ENCODE data around the gene TNFRSF1A. TPM values are rescaled to one million over a fixed set of nuclear protein-coding genes. Genes with fewer than 3 reads are reported as not detected.

TNFRSF1A gene
- total RNA-seq, 1 donor, result 75.2 TPM

DNA sequence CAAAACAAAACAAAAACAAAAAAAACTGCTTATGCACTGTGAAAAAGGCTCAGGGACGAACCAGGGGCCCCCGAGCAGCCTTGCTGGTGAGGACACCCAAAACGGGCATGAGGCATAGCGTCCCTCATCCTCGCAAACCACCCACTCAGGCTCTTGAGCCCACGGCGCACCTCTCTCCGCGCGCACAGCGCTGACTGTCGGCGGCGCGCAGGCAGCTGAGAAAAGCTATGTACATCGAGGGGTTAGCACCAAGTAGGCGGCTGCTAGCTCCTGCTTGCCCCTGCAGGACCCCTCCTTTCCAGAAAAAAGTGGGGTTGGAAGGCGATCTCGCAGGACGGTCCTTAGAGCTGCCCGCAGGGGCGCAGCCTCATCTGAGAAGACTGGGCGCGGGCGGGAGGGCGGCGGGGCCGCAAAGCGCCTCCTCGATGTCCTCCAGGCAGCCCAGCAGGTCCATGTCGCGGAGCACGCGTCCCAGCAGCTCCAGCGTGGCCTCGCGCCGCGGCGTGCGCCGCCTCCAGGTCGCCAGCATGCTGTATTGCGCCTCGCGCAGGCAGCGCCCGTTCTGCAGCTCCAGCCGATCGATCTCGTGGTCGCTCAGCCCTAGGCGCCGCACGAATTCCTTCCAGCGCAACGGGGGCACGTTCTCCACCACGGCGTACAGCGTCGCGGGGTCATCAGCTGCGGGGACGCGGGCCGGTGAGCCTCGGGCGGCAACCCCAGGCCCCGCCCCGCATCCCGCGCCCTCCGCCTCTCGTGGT lies 12.8 kb downstream of the TNFRSF1A start:
- Histone ChIP-seq H3K4me3 (ENCODE audit: low read length) (no peak overlapping the region), H3K9me3 (ENCODE audit: low read depth, low read length) (no peaks in the 10 kb centered on the region), H3K27me3 (ENCODE audit: insufficient read depth, low read length) (no peaks in the 10 kb centered on the region), H3K4me1 (ENCODE audit: insufficient read depth, low read length) (peaks cover 73% of the 10 kb centered on the region)

- Histone ChIP-seq H3K4me3 (ENCODE audit: low read length) (no peak overlapping the region), H3K4me1 (ENCODE audit: insufficient read depth, low read length) (peaks cover 72% of the 10 kb centered on the region), H3K9me3 (ENCODE audit: low read depth, low read length) (no peaks in the 10 kb centered on the region), H3K27me3 (ENCODE audit: insufficient read depth, low read length) (no peaks in the 10 kb centered on the region)
Measured at GRCh38 chr12:6328045-6328779, 13.7 kb downstream of the TNFRSF1A start.

DNA sequence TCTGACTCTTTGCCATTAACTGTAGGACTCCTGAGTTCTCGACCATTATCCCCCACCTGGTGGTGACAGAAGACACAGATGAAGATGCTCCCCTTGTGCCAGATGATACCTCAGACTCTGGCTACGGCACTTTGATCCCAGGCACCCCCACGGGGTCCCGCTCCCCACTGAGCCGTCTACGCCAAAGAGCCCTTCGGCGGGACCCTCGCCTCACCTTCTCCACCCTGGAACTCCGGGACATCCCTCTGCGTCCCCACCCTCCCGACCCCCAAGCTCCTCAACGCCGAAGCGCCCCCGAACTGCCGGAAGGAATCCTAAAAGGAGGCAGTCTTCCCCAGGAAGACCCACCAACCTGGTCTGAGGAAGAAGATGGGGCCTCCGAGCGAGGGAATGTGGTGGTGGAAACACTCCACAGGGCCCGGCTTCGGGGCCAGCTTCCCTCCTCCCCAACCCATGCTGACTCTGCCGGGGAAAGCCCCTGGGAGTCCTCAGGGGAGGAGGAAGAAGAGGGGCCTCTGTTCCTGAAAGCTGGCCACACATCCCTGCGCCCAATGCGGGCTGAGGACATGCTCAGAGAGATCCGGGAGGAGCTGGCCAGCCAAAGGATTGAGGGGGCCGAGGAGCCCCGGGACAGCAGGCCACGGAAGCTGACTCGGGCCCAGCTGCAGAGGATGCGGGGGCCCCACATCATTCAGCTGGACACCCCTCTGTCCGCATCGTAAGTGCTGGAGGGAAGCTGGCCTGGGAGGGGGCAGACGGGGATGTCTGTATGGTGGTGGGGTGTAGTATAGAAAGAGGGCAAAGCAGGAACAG lies 14.4 kb downstream of the TNFRSF1A start:
- peaks cover 72% of the 10 kb centered on the region for H3K4me1 ChIP-seq (ENCODE audit: insufficient read depth, low read length)
- H3K4me3 ChIP-seq (ENCODE audit: low read length), result no peak overlapping the region
- no peaks in the 10 kb centered on the region for H3K27me3 ChIP-seq (ENCODE audit: insufficient read depth, low read length)
- no peaks in the 10 kb centered on the region for H3K9me3 ChIP-seq (ENCODE audit: low read depth, low read length)

- H3K4me3 ChIP-seq (ENCODE audit: low read length), result no peak overlapping the region
- peaks cover 67% of the 10 kb centered on the region for H3K4me1 ChIP-seq (ENCODE audit: insufficient read depth, low read length)
- no peaks in the 10 kb centered on the region for H3K9me3 ChIP-seq (ENCODE audit: low read depth, low read length)
- H3K27me3 ChIP-seq (ENCODE audit: insufficient read depth, low read length), result no peaks in the 10 kb centered on the region
Measured at GRCh38 chr12:6326316-6327228, 15.3 kb downstream of the TNFRSF1A start.

DNA sequence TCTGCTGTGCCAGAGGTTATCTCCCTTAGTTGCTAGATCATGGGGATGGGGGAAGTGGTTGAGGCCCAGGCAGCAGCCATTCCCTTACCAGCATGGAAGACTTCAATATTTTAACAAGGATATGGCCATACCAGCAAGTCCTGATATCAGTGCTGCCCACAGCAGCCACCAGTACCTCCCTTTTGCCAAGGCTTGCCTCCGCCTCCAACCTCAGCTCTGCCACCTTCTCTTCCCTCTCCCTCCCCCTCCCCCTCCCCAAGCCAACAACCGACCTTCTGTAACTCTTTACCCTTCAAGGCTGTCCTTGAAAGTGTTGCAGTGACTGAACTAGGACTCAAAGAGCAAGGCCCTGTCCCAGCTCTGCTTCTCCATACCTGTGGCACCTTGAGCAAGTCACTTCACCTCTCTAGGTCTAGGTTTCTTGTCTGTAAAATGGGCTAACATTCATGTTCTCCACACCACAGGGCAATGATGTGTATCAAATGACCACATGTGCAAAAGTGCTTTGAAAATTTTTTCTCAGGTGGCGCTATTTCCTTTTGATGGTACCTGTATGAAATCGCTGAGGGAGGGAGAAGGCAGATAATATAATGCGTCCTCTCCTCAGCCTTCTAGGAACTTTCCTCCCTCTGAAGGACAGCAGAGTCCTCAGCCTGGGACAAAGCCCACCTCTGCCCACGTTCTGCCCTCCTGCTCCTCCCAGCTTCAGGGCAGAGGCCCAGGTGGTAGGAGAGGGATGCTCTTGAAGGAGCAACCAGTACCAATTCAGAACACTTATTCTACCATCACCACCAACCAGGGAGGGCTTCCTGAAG lies 16.7 kb downstream of the TNFRSF1A start:
- Histone ChIP-seq H3K4me3 (ENCODE audit: low read length) (no peak overlapping the region), H3K9me3 (ENCODE audit: low read depth, low read length) (no peaks in the 10 kb centered on the region), H3K4me1 (ENCODE audit: insufficient read depth, low read length) (peaks cover 55% of the 10 kb centered on the region), H3K27me3 (ENCODE audit: insufficient read depth, low read length) (no peaks in the 10 kb centered on the region)

GRCh38 chr12:6323995-6324711 lies 17.7 kb downstream of the TNFRSF1A start:
- no peaks in the 10 kb centered on the region for H3K27me3 ChIP-seq (ENCODE audit: insufficient read depth, low read length)
- no peak overlapping the region for H3K4me3 ChIP-seq (ENCODE audit: low read length)
- H3K4me1 ChIP-seq (ENCODE audit: insufficient read depth, low read length), result peaks cover 48% of the 10 kb centered on the region
- no peaks in the 10 kb centered on the region for H3K9me3 ChIP-seq (ENCODE audit: low read depth, low read length)

GRCh38 chr12:6323340-6323994 lies 18.4 kb downstream of the TNFRSF1A start:
- Histone ChIP-seq H3K4me1 (ENCODE audit: insufficient read depth, low read length) (peaks cover 53% of the 10 kb centered on the region), H3K9me3 (ENCODE audit: low read depth, low read length) (no peaks in the 10 kb centered on the region), H3K27me3 (ENCODE audit: insufficient read depth, low read length) (no peaks in the 10 kb centered on the region), H3K4me3 (ENCODE audit: low read length) (no peak overlapping the region)

GRCh38 chr12:6322969-6323339 lies 18.9 kb downstream of the TNFRSF1A start:
- peaks cover 57% of the 10 kb centered on the region for H3K4me1 ChIP-seq (ENCODE audit: insufficient read depth, low read length)
- H3K27me3 ChIP-seq (ENCODE audit: insufficient read depth, low read length), result no peaks in the 10 kb centered on the region
- H3K4me3 ChIP-seq (ENCODE audit: low read length), result no peak overlapping the region
- no peaks in the 10 kb centered on the region for H3K9me3 ChIP-seq (ENCODE audit: low read depth, low read length)

- H3K27me3 ChIP-seq (ENCODE audit: insufficient read depth, low read length), result no peaks in the 10 kb centered on the region
- H3K4me1 ChIP-seq (ENCODE audit: insufficient read depth, low read length), result peaks cover 52% of the 10 kb centered on the region
Measured at GRCh38 chr12:6322352-6322751, 19.5 kb downstream of the TNFRSF1A start.

GRCh38 chr12:6321905-6322304 lies 20.0 kb downstream of the TNFRSF1A start:
- no peaks in the 10 kb centered on the region for H3K9me3 ChIP-seq (ENCODE audit: low read depth, low read length)

More at GRCh38 chr12:6322352-6322751, 19.5 kb downstream of the TNFRSF1A start:
- Histone ChIP-seq H3K4me3 (ENCODE audit: low read length) (no peak overlapping the region), H3K9me3 (ENCODE audit: low read depth, low read length) (no peaks in the 10 kb centered on the region)

DNA sequence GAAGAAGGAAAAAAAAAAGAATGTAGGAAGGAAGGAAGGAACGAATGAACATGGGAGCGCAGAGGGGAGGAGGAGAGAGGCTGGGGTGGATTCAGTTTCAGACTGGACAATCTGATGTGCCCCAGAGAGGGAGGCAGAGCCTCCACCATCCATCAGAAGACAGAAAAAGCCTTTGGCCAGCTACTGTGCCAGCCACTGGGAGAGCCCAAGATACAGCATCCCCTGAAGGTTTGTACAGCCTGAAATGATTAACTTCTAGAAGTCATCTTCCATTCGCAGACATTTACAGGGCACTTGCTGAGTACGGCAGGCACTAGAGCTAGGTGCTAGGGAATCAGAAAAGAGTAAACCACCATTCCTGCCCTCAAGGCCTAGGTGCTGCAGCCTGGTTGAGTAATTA lies 22.4 kb downstream of the TNFRSF1A start:
- H3K4me1 ChIP-seq (ENCODE audit: insufficient read depth, low read length), result peaks cover 32% of the 10 kb centered on the region
- H3K9me3 ChIP-seq (ENCODE audit: low read depth, low read length), result no peaks in the 10 kb centered on the region
- no peaks in the 10 kb centered on the region for H3K27me3 ChIP-seq (ENCODE audit: insufficient read depth, low read length)
- H3K4me3 ChIP-seq (ENCODE audit: low read length), result no peak overlapping the region

More at GRCh38 chr12:6321905-6322304, 20.0 kb downstream of the TNFRSF1A start:
- H3K4me1 ChIP-seq (ENCODE audit: insufficient read depth, low read length), result peaks cover 52% of the 10 kb centered on the region
- H3K4me3 ChIP-seq (ENCODE audit: low read length), result no peak overlapping the region
- H3K27me3 ChIP-seq (ENCODE audit: insufficient read depth, low read length), result no peaks in the 10 kb centered on the region

GRCh38 chr12:6318440-6318879 lies 23.4 kb downstream of the TNFRSF1A start:
- no peak overlapping the region for H3K4me3 ChIP-seq (ENCODE audit: low read length)
- H3K4me1 ChIP-seq (ENCODE audit: insufficient read depth, low read length), result peaks cover 23% of the 10 kb centered on the region
- H3K9me3 ChIP-seq (ENCODE audit: low read depth, low read length), result no peaks in the 10 kb centered on the region
- no peaks in the 10 kb centered on the region for H3K27me3 ChIP-seq (ENCODE audit: insufficient read depth, low read length)

Data from mononuclear cell (primary cell).